Muscle layer of colon (tissue), 2 donors: Measurements from ENCODE around the gene EFEMP2.

Source experiments
- H3K27ac ChIP-seq: one replicate; pipeline ENCODE4 v1.7.0; 2013; ENCODE audit warnings: low read depth, mild to moderate bottlenecking, low read length, moderate library complexity
- H3K27me3 ChIP-seq, 2 donors: one replicate each; pipeline ENCODE4 v1.7.0; 2013; ENCODE audit warnings: low read length in 2 of 2, mild to moderate bottlenecking in 2 of 2; ENCODE audit not compliant: insufficient read depth in 2 of 2, control insufficient read depth in 1 of 2
- H3K36me3 ChIP-seq: one replicate; pipeline ENCODE4 v1.7.0; 2013; ENCODE audit warnings: mild to moderate bottlenecking, low read length; ENCODE audit not compliant: insufficient read depth
- H3K4me1 ChIP-seq: one replicate; pipeline ENCODE4 v1.7.0; 2013; ENCODE audit warnings: mild to moderate bottlenecking, low read length; ENCODE audit not compliant: insufficient read depth
- H3K4me3 ChIP-seq, 2 donors: one replicate each; pipeline ENCODE4 v1.7.0; 2013; ENCODE audit warnings: low read length in 2 of 2, low read depth in 1 of 2, mild to moderate bottlenecking in 1 of 2, moderate library complexity in 1 of 2
- H3K9ac ChIP-seq: one replicate; pipeline ENCODE4 v1.7.0; 2013; ENCODE audit warnings: low read length
- H3K9me3 ChIP-seq: one replicate; pipeline ENCODE4 v1.7.0; 2013; ENCODE audit warnings: mild to moderate bottlenecking, low read length
- donor health status: abdominal sarcoma.
- donor health status: Adenocarcinoma of cecum.

Gene EFEMP2

DNA sequence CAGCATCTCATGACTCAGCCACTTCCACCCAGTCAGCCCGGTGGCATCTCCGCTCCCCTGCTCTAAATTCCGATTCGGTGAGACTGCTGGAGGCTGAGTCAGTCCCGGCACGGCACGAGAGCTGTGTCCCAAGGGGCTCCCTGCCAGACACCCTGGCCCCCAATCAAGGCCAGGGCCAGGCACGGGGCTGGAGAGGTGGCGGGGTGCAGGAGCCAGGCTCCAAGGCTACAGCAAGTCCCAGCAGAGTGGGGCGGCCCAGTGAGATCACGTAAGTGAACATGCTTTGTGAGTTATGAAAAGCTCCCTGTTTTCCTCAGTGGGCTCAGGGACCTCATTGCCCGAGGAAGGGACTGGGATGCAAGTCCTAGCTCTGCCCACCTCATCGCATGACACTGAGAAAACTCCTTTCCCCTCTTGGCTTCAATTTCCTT, 43.2 kb upstream of the EFEMP2 start:
- Histone ChIP-seq H3K4me1 (peaks cover 55% of the 10 kb centered on the region), H3K9me3 (no peaks in the 10 kb centered on the region), H3K4me3 (peak overlapping the region in 1 of 2 donors; percentile 10), H3K27ac (peak overlapping the region; percentile 61), H3K36me3 (no peaks in the 10 kb centered on the region), H3K9ac (peak overlapping the region; percentile 42), H3K27me3 (no peaks in the 10 kb centered on the region)

DNA sequence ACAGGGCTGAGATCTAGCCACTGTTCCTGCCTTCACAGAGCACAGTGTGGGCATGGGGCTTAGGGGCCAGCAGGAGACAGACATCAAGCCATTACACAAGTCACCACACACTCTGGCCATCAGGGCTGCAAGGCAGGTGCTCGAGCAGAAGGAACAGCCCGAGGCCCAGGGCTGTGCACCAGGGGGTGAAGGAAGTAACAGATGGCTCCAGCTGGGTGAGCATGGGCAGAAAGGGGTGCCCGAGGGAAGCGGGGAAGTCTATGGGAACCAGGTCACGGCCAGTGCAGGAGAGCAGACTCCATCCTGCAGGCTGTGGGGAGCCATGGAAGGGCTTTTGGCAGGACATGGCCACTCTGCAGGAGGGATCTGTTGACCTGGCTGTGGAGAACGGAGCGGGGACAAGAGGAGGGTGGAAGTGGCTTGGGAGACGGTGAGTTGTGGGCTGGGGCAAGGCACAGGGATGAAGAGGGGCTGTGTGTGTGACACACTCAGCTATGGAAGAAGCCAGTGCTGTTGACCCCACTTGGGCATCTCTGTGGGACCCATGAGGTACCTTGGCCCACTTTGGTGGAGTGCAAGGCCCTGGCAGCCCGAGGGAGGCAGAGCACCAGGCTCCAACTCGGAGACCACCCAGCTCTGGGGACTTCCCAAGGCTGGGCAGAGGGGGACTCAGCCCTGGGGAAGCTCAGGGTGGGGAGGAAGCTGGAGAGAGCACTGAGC, 42.7 kb upstream of the EFEMP2 start:
- Histone ChIP-seq H3K27ac (no peak overlapping the region), H3K36me3 (no peaks in the 10 kb centered on the region), H3K4me1 (peaks cover 49% of the 10 kb centered on the region), H3K9me3 (no peaks in the 10 kb centered on the region), H3K9ac (peak overlapping the region; percentile 42), H3K27me3 (no peaks in the 10 kb centered on the region), H3K4me3 (peak overlapping the region in 1 of 2 donors; percentile 10)

DNA sequence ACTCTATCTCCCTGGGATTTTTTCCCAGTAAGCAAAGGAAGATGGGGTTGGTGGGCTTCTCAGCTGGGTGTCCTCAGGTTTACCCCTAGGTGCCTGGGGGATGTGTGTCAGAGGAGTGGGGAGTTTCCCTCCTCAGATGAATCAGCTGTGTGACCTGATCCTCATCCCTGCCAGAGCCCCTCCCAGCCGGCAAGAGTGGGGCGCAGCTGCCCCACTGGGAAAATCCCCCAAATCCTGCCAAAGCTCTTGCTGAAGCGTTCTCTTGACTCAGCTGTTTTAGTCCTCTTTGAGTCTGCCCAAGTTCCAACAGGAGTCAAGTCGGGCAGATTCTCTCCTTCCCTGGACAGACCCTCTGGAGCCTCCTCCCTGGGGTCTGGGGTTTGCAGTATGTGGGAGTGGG, 40.2 kb upstream of the EFEMP2 start:
- Histone ChIP-seq H3K36me3 (no peaks in the 10 kb centered on the region), H3K27ac (no peak overlapping the region), H3K9me3 (no peaks in the 10 kb centered on the region), H3K4me3 (no peak overlapping the region), H3K27me3 (no peaks in the 10 kb centered on the region), H3K9ac (no peak overlapping the region), H3K4me1 (peaks cover 42% of the 10 kb centered on the region)

DNA sequence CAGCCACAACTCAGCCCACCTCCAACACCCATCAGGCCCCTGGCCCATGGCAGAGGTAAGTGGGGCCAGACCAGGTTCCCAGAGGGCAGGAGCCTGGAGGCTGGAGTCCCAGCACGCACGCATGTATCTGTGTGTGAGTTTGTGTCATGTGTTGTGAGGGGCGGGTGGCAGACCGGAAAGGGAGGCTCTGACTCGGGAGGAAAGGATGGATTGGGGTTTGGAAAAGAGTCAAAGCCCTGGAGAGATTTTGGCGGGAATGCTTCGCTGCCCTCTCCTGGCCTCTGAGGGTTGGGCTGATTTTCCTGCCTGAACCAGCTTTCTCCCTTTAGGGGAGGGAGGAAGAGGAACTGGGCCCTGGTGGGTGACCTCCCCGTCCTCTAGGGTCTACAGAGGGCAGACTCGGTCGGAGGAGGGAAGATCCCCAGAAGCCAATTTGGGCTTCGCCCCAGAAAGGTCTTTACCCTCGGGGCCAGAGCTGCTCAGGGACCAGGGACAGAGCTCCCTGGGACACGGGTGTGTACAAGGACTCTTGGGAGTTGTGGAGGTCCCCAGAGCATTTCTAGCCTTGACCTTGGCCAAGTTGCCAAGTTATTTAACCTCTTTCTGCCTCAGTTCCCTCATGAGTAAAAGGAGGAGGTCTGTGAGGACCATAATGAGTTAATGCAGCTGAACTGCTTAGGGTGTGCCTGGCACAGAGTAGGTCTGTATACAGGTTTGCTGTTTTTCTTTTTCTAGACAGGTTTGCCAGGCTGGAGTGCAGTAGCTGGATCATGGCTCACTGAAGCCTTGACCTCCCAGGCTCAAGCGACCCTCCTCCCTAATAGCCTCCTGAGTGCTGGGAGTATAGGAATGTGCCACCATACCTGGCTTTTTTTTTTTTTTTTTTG, 39.3 kb upstream of the EFEMP2 start:
- H3K4me1 ChIP-seq, result peaks cover 33% of the 10 kb centered on the region
- no peak overlapping the region for H3K9ac ChIP-seq
- H3K27ac ChIP-seq, result no peak overlapping the region

DNA sequence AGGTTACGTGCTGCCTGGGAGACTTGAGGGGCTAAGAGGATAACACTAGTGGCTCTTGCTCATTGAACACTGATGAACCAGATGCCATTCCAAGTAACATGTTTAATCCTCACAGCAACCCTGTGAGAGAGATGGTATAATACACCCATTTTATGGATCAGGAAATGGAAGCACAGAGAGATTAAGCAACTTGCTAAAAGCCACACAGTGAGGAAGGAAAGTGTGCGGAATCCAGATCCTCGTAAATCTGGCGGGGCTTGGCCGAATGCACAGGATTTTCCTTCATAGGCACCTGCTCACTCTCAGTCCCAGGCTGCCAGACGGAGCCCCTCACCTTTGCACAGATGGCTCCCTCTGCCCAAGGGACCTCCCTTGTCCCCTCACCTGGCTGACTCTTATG, 35.3 kb upstream of the EFEMP2 start:
- H3K4me3 ChIP-seq, result no peak overlapping the region
- no peaks in the 10 kb centered on the region for H3K27me3 ChIP-seq
- H3K27ac ChIP-seq, result no peak overlapping the region
- no peaks in the 10 kb centered on the region for H3K9me3 ChIP-seq
- H3K4me1 ChIP-seq, result peaks cover 12% of the 10 kb centered on the region
- no peaks in the 10 kb centered on the region for H3K36me3 ChIP-seq
- no peak overlapping the region for H3K9ac ChIP-seq

More for the DNA sequence above, 39.3 kb upstream of the EFEMP2 start:
- H3K9me3 ChIP-seq, result no peaks in the 10 kb centered on the region
- H3K27me3 ChIP-seq, result no peaks in the 10 kb centered on the region
- no peaks in the 10 kb centered on the region for H3K36me3 ChIP-seq
- peak overlapping the region in 1 of 2 donors; percentile 5 for H3K4me3 ChIP-seq

DNA sequence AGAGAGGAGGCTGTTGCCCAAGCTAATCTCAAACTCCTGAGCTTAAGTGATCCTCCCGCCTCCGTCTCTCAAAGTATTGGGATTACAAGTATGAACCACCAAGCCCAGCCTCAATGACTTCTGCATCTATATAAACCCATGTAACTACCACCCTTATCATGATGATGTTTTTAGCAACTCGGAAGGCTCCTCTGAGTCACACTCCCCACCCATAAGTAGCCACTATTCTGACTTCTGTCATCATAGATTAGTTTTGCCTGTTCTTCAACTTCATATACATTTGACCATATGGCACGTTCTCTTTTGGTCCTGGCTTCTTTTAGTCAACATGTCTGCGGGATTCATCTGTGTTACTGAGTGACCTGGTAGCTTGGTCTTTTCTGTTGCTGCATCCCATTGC, 34.0 kb upstream of the EFEMP2 start:
- no peaks in the 10 kb centered on the region for H3K9me3 ChIP-seq
- H3K27ac ChIP-seq, result no peak overlapping the region
- no peaks in the 10 kb centered on the region for H3K36me3 ChIP-seq
- no peak overlapping the region for H3K4me3 ChIP-seq
- H3K4me1 ChIP-seq, result peaks cover 5% of the 10 kb centered on the region
- no peak overlapping the region for H3K9ac ChIP-seq
- no peaks in the 10 kb centered on the region for H3K27me3 ChIP-seq

DNA sequence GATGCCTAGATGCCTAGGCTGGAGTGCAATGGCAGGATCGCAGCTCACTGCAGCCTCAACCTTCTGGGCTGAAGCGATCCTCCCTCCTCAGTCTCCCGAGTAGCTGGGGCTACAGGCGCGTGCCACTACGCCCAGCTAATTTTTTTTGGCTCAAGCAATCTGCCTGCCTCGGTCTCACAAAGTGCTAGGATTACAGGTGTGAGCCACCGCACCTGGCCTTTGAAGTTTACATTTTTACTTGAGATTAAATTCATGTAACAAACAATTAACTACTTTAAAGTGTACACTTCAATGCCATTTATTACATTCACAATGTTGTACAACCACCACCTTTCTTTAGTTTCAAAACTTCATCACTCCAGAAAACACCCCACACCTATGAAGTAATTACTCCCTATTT, 31.1 kb upstream of the EFEMP2 start:
- Histone ChIP-seq H3K36me3 (no peaks in the 10 kb centered on the region), H3K9ac (no peak overlapping the region), H3K4me3 (no peak overlapping the region), H3K27me3 (peaks cover 3 to 8% of the 10 kb centered on the region in 2 donors), H3K27ac (no peak overlapping the region), H3K9me3 (no peaks in the 10 kb centered on the region), H3K4me1 (peaks cover 4% of the 10 kb centered on the region)

DNA sequence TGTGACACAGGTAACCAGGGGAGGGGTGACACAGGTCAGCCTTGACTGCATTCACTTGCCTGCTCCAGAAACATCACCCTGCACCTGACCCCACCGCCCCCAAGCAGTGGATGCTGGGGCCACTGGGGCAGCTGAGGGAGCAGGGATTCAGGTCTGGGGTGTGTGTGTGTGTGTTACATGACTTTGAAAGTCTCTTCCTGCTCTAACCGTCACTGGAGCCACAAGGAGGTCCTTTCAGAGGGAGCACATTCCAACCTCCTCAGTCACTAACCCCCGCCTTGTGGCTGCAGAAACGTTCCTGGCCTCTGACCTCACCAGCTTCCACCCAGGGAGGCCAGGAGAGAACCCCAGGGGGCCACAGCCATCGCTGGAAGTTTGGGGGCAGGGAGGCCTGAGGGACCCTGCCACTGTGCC, 30.5 kb upstream of the EFEMP2 start:
- Histone ChIP-seq H3K9me3 (no peaks in the 10 kb centered on the region), H3K27ac (no peak overlapping the region), H3K4me3 (no peak overlapping the region), H3K4me1 (peaks cover 4% of the 10 kb centered on the region), H3K27me3 (peaks cover 7 to 8% of the 10 kb centered on the region in 2 donors), H3K9ac (no peak overlapping the region), H3K36me3 (no peaks in the 10 kb centered on the region)

DNA sequence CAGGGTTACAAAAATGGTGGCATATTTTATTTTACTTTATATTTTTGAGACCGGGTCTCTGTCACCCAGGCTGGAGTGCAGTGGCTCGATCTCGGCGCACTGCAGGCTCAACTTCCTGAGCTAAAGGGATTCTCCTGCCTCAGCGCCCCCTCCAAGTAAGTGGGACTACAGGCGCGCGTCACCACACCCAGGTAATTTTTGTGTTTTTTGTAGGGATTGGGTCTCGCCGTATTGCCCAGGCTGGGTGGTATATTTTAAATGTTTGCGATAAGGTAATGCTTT, 28.2 kb upstream of the EFEMP2 start:
- Histone ChIP-seq H3K9me3 (no peaks in the 10 kb centered on the region), H3K27ac (no peak overlapping the region), H3K9ac (no peak overlapping the region), H3K4me1 (peaks cover 4% of the 10 kb centered on the region), H3K4me3 (peak overlapping the region; percentile 42 to 49), H3K36me3 (no peaks in the 10 kb centered on the region), H3K27me3 (peaks cover 7 to 8% of the 10 kb centered on the region in 2 donors)

DNA sequence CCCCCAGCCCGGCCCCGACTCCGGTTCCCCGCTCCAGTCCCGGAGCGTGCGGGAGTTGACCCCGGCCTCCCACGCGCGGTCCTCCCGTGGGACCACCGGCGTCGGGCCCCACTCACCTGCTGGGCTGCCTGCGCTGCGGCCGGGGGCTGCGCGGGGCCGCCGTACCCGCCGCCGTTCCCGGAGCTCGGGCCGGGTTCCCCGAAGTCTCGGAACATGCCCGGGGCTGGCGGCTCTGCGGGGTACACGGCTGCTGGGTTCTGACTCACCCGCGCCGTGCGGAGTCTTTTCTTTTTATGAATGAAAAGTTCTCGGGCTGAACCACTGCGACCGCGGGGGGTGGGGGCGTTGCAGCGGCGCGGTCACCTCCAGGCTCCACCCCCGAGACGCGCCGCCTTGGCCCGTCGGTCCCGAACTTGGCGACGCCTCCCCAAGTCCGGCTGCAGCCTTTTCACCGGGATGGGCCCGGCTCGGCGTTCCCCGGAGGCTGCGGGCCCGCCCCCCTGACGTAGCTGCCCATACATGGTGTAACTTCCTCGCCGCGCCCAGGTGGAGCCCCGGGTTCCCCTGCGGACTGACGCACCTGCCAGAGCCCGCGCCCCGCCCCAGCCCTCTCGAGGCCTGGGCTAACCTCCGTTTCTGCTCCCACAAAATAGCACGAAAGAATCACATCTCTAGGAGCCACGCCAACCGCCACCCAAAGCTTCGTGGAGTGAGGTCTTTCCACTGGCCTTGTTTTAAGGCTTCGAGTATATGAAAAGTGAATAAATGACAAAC, 27.7 kb upstream of the EFEMP2 start, which contains the start of gene FOSL1:
Gene FOSL1, minus strand, starts transcription at position 264 of the 774 bp plus-strand sequence. Its CDS starts 49 bp downstream, at position 215.
- Histone ChIP-seq H3K4me1 (peaks cover 4% of the 10 kb centered on the region), H3K4me3 (peak within 1 kb of the TSS; percentile 42 to 49), H3K9me3 (no peaks in the 10 kb centered on the region), H3K9ac (no peak within 1 kb of the TSS), H3K27ac (peak within 1 kb of the TSS; percentile 52), H3K36me3 (no peaks in the 10 kb centered on the region), H3K27me3 (peaks cover 7 to 8% of the 10 kb centered on the region in 2 donors)
